IPS-20b (cell line): ENCODE results near the gene SLC6A12.

Source experiments
- H3K27ac ChIP-seq: one replicate; pipeline ENCODE4 v1.5.1; 2013; ENCODE audit warnings: low read length
- H3K27me3 ChIP-seq: 2 replicates; pipeline ENCODE4 v1.6.1; 2013; ENCODE audit warnings: mild to moderate bottlenecking, low read length, inconsistent platforms; ENCODE audit not compliant: insufficient read depth
- H3K36me3 ChIP-seq: 2 replicates; pipeline ENCODE4 v1.6.1; 2013; ENCODE audit warnings: low read depth, mild to moderate bottlenecking, inconsistent platforms, low read length, moderate library complexity; ENCODE audit not compliant: insufficient read depth
- H3K4me1 ChIP-seq: 2 replicates; pipeline ENCODE4 v1.6.1; 2013; ENCODE audit warnings: mild to moderate bottlenecking, control low read depth, inconsistent platforms, low read length, moderate library complexity; ENCODE audit not compliant: insufficient read depth
- H3K4me3 ChIP-seq: 2 replicates; pipeline ENCODE4 v1.5.1; 2013; ENCODE audit warnings: mild to moderate bottlenecking, low read length, inconsistent platforms
- H3K9ac ChIP-seq: 2 replicates; pipeline ENCODE4 v1.6.1; 2013; ENCODE audit warnings: low read depth, mild to moderate bottlenecking, inconsistent platforms, low read length, moderate library complexity
- H3K9me3 ChIP-seq: 2 replicates; pipeline ENCODE4 v1.6.1; 2013; ENCODE audit warnings: mild to moderate bottlenecking, low read depth, low read length, inconsistent platforms; ENCODE audit not compliant: insufficient read depth

SLC6A12 gene

GRCh38 chr12:181921-182320 is 32.0 kb downstream of the SLC6A12 start:
- Histone ChIP-seq H3K9ac (no peak overlapping the region), H3K9me3 (no peaks in the 10 kb centered on the region), H3K27ac (no peak overlapping the region), H3K27me3 (peaks cover 5% of the 10 kb centered on the region), H3K36me3 (no peaks in the 10 kb centered on the region), H3K4me3 (no peak overlapping the region), H3K4me1 (peaks cover 6% of the 10 kb centered on the region)

- Histone ChIP-seq H3K4me1 (peaks cover 6% of the 10 kb centered on the region), H3K9me3 (no peaks in the 10 kb centered on the region), H3K36me3 (no peaks in the 10 kb centered on the region), H3K4me3 (no peak overlapping the region), H3K27ac (no peak overlapping the region), H3K9ac (no peak overlapping the region), H3K27me3 (0 out of 2 replicates have a peak, but pooled peaks cover 3% of the 10 kb centered on the region)
Observed at GRCh38 chr12:180445-180844, 33.5 kb downstream of the SLC6A12 start.

- Histone ChIP-seq H3K27me3 (no peaks in the 10 kb centered on the region), H3K4me1 (peaks cover 6% of the 10 kb centered on the region), H3K9ac (no peak overlapping the region)
Observed at GRCh38 chr12:179885-180284, 34.1 kb downstream of the SLC6A12 start.

GRCh38 chr12:179131-179884 is 34.6 kb downstream of the SLC6A12 start:
- Histone ChIP-seq H3K27me3 (no peaks in the 10 kb centered on the region), H3K27ac (no peak overlapping the region), H3K9me3 (no peaks in the 10 kb centered on the region), H3K4me3 (no peak overlapping the region), H3K9ac (no peak overlapping the region), H3K4me1 (peaks cover 6% of the 10 kb centered on the region), H3K36me3 (no peaks in the 10 kb centered on the region)

More at GRCh38 chr12:179885-180284, 34.1 kb downstream of the SLC6A12 start:
- Histone ChIP-seq H3K9me3 (no peaks in the 10 kb centered on the region), H3K36me3 (no peaks in the 10 kb centered on the region), H3K4me3 (no peak overlapping the region), H3K27ac (no peak overlapping the region)

- Histone ChIP-seq H3K27ac (no peak overlapping the region), H3K9me3 (no peaks in the 10 kb centered on the region), H3K4me1 (peaks cover 6% of the 10 kb centered on the region), H3K36me3 (no peaks in the 10 kb centered on the region), H3K4me3 (no peak overlapping the region), H3K9ac (no peak overlapping the region), H3K27me3 (no peaks in the 10 kb centered on the region)
Observed at GRCh38 chr12:178829-179109, 35.2 kb downstream of the SLC6A12 start.

- H3K27me3 ChIP-seq = no peaks in the 10 kb centered on the region
- no peaks in the 10 kb centered on the region for H3K36me3 ChIP-seq
- no peak overlapping the region for H3K4me3 ChIP-seq
- H3K9ac ChIP-seq = no peak overlapping the region
- H3K27ac ChIP-seq = no peak overlapping the region
- peaks cover 6% of the 10 kb centered on the region for H3K4me1 ChIP-seq
- no peaks in the 10 kb centered on the region for H3K9me3 ChIP-seq
Observed at GRCh38 chr12:177980-178828, 35.8 kb downstream of the SLC6A12 start.

- no peaks in the 10 kb centered on the region for H3K27me3 ChIP-seq
- H3K36me3 ChIP-seq = no peaks in the 10 kb centered on the region
- H3K4me1 ChIP-seq = peaks cover 6% of the 10 kb centered on the region
- no peak overlapping the region for H3K27ac ChIP-seq
- H3K4me3 ChIP-seq = no peak overlapping the region
- H3K9ac ChIP-seq = no peak overlapping the region
- no peaks in the 10 kb centered on the region for H3K9me3 ChIP-seq
Observed at GRCh38 chr12:177336-177979, 36.5 kb downstream of the SLC6A12 start.

- H3K9me3 ChIP-seq = no peaks in the 10 kb centered on the region
- no peak overlapping the region for H3K9ac ChIP-seq
- peaks cover 6% of the 10 kb centered on the region for H3K4me1 ChIP-seq
- H3K27ac ChIP-seq = no peak overlapping the region
- H3K36me3 ChIP-seq = no peaks in the 10 kb centered on the region
- H3K27me3 ChIP-seq = no peaks in the 10 kb centered on the region
- no peak overlapping the region for H3K4me3 ChIP-seq
Observed at GRCh38 chr12:176321-177181, 37.4 kb downstream of the SLC6A12 start.

- Histone ChIP-seq H3K9ac (no peak overlapping the region), H3K36me3 (no peaks in the 10 kb centered on the region), H3K27ac (no peak overlapping the region), H3K4me3 (no peak overlapping the region), H3K9me3 (no peaks in the 10 kb centered on the region), H3K27me3 (no peaks in the 10 kb centered on the region), H3K4me1 (peaks cover 6% of the 10 kb centered on the region)
Observed at GRCh38 chr12:175759-176158, 38.2 kb downstream of the SLC6A12 start.

GRCh38 chr12:175250-175649 is 38.7 kb downstream of the SLC6A12 start:
- Histone ChIP-seq H3K27ac (no peak overlapping the region), H3K9ac (no peak overlapping the region), H3K4me1 (peaks cover 6% of the 10 kb centered on the region), H3K9me3 (no peaks in the 10 kb centered on the region), H3K27me3 (no peaks in the 10 kb centered on the region), H3K4me3 (no peak overlapping the region), H3K36me3 (no peaks in the 10 kb centered on the region)

- Histone ChIP-seq H3K27me3 (no peaks in the 10 kb centered on the region), H3K4me1 (peaks cover 12% of the 10 kb centered on the region), H3K27ac (no peak overlapping the region), H3K4me3 (no peak overlapping the region), H3K9ac (no peak overlapping the region), H3K36me3 (no peaks in the 10 kb centered on the region), H3K9me3 (no peaks in the 10 kb centered on the region)
Observed at GRCh38 chr12:174596-174995, 39.4 kb downstream of the SLC6A12 start.
